ENCODE results near the gene SLC12A2.
A peak's percentile ranks its signal among the peaks of the same experiment; 100 is the strongest.

SLC12A2 gene

GRCh38 chr5:128083033-128083810 lies at the start of gene SLC12A2:
Gene SLC12A2 (plus strand): TSS chr5:128083766. CDS start chr5:128083955, 189 bp downstream.
- peak; percentile 86 to 87 for DNase-seq

DNA sequence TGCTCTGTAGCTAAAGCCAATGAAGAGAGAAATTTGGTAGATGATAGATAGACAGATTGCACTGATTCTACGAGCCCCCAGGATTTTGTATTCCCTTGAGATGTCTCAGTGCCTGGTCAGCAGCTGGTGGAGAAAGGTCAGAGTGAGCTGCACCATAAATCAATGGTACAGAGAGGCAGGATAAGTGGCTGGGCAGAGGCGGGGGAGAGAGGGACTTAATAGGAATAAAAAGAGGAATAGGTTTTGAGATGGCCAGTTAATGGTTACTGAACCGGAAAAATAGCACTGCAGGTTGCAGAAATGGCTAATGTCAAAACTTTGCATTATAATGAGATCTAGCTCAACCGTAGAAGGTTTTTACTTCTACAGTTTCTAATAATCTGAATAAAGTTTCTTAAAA lies 47.9 kb upstream of the SLC12A2 start:
- no peak for DNase-seq

DNA sequence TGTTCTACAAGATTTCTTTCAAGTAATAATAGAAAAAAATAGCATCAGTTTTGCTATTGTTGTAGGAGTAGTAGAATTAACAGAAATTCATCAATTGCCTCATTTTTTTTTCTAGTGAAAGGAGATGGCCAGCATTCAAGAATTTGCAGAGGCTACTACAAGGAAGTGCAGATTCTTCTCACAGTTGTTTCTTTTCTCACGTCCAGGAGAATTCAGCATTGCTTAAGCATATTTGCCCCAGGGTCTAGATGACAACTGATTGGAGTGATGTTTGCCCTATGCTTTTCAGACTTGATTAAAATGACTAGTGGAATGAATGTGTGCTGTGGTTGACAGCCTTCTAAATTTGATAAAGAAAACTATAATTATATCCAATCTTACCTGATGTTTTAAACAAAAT lies 46.6 kb upstream of the SLC12A2 start:
- DNase-seq = no peak

GRCh38 chr5:128038643-128039042 lies 44.9 kb upstream of the SLC12A2 start:
- no peak for DNase-seq

- DNase-seq = no peak
Measured at GRCh38 chr5:128040927-128041326, 42.6 kb upstream of the SLC12A2 start.

DNA sequence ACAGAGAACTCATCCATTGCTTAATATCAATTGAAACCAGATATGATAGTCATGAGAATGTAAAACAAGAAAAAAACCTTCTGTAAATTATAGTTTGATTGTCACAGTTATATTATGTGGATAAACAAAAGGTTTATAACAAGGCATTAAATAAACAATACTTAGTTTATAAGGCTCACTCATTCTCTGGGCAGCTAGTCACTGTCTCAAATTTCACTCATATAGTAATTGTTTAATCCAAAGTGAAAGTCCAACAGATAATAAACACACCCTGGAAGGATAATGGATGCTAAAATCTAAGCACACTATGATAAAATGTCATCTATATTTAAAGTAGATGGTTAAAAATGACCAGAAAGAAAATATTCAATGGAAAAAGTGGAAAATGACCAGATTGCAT lies 30.8 kb upstream of the SLC12A2 start:
- DNase-seq = no peak

DNA sequence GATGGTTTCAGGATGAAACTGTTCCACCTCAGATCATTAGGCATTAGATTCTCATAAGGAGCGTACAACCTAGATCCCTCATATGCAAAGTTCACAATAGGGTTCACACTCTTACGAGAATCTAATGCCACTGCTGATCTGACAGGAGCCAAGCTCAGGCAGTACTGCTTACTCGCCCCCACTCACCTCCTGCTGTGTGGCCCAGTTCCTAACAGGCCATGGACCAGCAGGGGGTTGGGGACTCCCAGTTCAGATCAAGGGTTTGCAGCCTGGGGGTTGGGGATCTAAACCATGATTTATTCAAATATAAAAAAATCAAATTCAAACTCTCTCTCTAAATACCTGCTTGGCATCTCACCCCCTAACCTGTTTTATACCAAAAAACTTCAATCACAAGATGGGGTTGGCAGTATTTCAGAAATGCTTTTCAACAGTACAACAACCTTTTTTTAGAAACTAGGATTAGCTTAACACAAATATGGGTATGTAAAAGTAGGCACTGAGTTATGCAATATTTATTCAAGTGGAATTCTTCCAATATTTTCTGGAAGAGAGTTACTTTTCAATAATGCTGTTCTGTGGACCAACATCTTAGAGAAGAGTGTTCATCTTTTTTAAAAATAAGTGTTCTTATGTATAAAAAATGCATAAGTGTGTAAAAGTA lies 30.1 kb upstream of the SLC12A2 start:
- no peak for DNase-seq

GRCh38 chr5:128060644-128061385 lies 22.8 kb upstream of the SLC12A2 start:
- no peak for DNase-seq

- DNase-seq = no peak
Measured at GRCh38 chr5:128062172-128062746, 21.3 kb upstream of the SLC12A2 start.

DNA sequence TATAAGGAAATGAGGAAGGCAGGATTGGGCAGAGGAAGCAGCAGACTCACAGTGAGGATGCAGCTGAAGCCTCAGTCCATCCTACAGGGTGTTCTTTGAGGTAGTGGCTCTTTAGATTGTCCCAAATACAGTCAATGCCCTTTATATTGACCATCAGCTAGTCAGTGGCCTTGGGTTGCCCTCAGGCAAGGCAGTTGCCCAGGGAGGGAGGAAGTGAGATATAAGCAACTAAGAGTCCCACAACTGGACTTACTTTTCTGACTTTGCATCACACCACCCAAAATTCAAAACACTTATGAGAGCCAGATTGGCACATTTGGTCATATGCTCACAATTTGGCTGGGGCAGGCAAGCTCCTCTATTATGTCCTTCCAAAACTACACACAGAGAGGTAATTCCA lies 9.4 kb upstream of the SLC12A2 start:
- no peak for DNase-seq

DNA sequence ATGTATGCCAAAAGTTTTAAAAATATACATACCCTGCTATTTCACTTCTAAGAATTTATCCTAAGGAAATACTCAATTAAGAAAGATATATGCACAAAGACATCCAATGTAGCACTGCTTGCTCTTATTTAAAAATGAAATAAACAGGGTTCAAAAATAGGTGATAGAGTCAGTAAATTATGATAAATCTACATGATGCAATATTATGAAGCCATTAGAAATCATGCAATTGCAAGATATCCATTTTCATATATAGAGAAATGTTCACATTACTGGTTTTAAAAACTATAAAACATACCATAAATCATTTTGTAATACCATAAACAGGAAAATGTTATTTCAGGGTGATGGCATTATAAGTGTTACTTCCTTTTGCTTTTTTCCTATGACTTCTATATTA lies 8.6 kb upstream of the SLC12A2 start:
- no peak for DNase-seq

- DNase-seq = no peak
Measured at GRCh38 chr5:128077526-128077925, 6.0 kb upstream of the SLC12A2 start.

DNA sequence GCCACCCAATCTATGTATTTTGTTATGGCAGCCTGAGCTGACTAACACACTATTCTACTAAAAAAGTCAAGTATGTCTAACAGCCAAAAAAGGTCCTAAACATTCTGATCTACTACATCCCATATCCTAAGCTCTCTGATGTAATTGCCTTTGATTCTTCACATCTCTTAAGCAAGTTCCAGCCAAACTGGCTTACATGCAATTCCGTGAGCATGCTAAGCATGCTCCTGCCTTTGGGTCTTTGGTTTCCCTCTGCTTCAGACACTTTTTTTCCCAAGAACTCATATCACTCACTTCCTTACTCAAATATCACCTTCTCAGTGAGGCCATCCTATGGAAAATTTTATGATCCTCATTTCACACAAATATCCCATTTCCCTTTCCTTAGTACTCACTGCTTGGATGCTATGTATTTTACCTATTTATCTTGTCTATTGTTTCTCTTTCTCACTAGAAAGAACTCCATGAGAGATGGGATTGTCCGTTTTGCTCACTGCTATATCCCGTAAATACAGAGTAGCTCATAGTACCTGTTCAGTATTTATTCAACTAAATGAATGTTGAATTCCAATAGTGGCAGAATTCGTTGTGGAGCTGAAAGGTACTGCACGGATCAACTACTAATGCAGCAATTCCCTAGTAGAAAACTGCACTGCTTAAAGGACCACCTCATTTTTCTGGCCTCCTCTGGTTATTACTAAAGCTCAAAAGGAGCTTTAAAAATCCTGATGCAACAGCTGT lies 2.3 kb upstream of the SLC12A2 start:
- DNase-seq = no peak

DNA sequence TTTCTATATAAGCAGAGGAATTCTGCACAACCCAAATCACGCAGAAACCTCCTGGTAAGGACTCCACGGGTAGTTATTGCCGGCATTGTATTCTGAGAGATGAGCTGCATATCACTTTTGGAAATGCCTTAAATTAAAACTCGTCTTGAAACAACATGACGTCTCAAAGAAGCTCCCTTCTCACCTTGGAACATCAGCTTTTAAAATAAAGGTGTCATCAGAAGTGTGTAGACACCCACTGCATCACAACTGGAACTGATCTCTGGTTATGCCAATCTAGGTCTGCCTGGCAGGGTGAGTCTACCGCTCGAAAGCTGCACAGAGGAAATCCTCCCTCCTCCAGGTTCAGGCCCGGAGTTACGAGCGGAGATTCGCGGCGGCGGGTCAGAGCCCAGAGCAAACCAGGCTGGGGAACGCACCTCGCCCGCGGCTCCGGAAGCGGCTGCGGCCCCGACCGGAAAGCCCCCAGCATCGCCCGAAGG lies 974 bp upstream of the SLC12A2 start:
- DNase-seq = peak in 1 of 2 experiments; percentile 29

DNA sequence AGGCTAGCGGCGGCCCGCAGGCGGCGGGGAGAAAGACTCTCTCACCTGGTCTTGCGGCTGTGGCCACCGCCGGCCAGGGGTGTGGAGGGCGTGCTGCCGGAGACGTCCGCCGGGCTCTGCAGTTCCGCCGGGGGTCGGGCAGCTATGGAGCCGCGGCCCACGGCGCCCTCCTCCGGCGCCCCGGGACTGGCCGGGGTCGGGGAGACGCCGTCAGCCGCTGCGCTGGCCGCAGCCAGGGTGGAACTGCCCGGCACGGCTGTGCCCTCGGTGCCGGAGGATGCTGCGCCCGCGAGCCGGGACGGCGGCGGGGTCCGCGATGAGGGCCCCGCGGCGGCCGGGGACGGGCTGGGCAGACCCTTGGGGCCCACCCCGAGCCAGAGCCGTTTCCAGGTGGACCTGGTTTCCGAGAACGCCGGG lies 253 bp downstream of the SLC12A2 start:
- DNase-seq = peak; percentile 32 to 43

DNA sequence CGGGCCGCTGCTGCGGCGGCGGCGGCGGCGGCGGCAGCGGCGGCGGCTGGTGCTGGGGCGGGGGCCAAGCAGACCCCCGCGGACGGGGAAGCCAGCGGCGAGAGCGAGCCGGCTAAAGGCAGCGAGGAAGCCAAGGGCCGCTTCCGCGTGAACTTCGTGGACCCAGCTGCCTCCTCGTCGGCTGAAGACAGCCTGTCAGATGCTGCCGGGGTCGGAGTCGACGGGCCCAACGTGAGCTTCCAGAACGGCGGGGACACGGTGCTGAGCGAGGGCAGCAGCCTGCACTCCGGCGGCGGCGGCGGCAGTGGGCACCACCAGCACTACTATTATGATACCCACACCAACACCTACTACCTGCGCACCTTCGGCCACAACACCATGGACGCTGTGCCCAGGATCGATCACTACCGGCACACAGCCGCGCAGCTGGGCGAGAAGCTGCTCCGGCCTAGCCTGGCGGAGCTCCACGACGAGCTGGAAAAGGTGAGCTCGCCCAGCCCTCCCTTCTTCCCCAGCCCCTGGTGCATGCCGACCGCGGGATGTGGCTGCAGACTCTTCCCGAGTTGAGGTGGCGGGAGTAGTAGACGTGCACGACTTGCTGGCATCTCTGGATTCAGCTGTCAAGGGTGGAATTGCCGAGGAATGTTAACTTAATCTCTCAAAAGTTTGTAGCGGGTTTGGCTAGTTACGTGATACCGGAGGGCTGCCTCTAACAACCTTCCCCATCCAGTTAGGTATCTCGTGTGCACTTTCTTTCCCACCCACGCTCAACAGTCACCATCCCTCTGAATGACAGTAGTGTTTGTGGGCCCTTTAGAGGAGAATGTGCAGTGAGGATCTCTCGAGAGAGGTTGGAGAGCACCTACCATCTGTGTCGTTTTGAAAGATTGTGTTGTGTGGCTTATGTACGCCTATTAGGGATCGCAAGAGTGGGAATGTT lies 932 bp downstream of the SLC12A2 start:
- DNase-seq = peak; percentile 7 to 24

- no peak for DNase-seq
Measured at GRCh38 chr5:128085413-128085812, 1.8 kb downstream of the SLC12A2 start.

DNA sequence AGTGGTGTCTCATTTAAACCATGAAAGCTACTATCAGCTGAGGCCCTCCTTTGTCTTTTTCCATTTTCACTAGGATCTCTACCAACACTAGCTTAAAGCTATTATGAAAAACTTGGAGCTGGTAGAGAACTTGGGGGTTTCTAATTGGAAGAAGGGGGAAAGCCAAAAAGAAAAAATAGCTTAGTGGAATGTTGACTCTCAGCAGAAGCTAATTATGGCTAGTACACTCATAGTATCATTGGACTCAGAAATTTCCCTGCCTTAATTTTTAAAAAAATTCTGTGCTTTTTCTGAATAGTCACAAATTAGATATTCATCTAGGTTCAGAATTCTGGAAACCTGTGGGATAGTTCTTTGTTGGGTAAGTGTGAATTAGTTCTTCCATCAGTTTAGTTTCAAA lies 8.0 kb downstream of the SLC12A2 start:
- DNase-seq = no peak

DNA sequence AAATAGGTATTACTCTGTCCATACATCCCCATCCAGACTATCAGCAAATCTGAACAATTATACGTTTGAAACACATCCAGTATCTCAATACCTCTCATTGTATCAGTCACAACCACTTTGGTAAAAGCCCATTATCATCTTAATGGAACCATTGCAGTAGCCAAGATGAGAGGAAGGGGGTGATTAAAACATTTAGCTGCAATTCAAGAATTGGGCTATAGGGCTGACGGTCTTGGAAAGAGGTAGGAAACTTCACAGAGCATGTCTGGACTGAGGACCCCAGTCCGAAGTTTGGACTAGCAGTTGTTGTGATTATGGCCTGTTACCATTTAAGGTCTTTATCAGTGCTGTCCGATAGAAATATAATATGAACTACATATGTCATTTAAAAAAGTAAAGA lies 8.6 kb downstream of the SLC12A2 start:
- DNase-seq = no peak

DNA sequence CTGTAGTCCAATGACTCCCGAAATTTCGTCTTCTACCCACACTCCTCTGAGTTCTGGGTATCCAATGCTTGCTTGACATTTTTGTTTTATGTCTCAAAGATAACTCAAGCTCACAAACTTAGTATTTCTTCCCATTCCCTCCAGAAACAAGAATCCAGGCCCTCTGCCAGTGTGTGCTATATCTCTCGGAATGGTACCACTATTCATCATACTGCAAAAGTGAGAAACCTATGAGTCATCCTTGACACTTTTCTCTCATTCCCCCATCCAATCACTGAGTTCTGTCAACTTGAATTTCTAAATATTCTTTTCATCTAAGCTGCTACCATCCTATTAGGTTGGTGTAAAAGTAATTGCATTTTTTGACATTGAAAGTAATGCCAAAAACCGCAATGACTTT lies 9.8 kb downstream of the SLC12A2 start:
- DNase-seq = no peak

DNA sequence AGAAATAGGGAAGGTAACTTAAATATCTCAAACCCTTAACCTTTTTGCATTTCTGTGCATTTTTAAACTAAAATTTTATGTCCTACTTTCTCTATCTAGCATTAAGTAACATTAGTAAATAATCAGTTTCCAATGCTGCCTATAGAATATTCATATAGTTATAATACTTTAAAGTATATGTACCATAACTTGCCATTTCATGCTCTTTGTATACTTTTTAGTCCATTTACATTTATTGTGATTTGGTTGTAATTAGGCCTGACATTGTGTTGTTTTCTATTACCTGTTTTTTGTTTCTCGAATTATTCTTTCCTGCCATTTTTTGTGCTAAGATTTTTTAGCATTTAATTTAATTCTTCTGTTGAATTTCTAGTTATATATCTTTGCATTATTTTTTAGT lies 13.7 kb downstream of the SLC12A2 start:
- no peak for DNase-seq
